Measurements from ENCODE around the gene TEAD2. TPM values are rescaled to one million over a fixed set of nuclear protein-coding genes. Genes with fewer than 3 reads are reported as not detected.

The TEAD2 gene
- total RNA-seq, 2 experiments from 2014 or later = not detected

GRCh38 chr19:49359851-49360820 lies 2.1 kb downstream of the TEAD2 start:
- Mint-ChIP-seq H3K36me3 (no peaks in the 10 kb centered on the region), H3K4me3 (no peak overlapping the region), H3K27ac (no peak overlapping the region), H3K9me3 (no peaks in the 10 kb centered on the region), H3K4me1 (ENCODE audit: low read depth) (peaks cover 14% of the 10 kb centered on the region), H3K27me3 (peaks cover 18% of the 10 kb centered on the region)
- intact Hi-C loops (cut with micrococcal nuclease) = no loop called here
- ChIA-PET CTCF (interaction anchor here (0.9 kb wide), 1 partner anchor 32 kb away, joined by 3 read pairs; no protein-coding TSS in a partner anchor), POLR2A (interaction anchor here (0.7 kb wide), 1 partner anchor 209 kb away, joined by 3 read pairs; no protein-coding TSS in a partner anchor)
- no peak for DNase-seq

GRCh38 chr19:49357186-49357585 lies 5.0 kb downstream of the TEAD2 start:
- no peak overlapping the region for H3K4me3 Mint-ChIP-seq
- no peaks in the 10 kb centered on the region for H3K9me3 Mint-ChIP-seq
- H3K4me1 Mint-ChIP-seq (ENCODE audit: low read depth) = peaks cover 14% of the 10 kb centered on the region
- no peak overlapping the region for H3K27ac Mint-ChIP-seq
- no peak for DNase-seq
- no peaks in the 10 kb centered on the region for H3K36me3 Mint-ChIP-seq
- intact Hi-C loops (cut with micrococcal nuclease) = no loop called here
- ChIA-PET CTCF (no interaction called here), POLR2A (no interaction called here)
- H3K27me3 Mint-ChIP-seq = peaks cover 16% of the 10 kb centered on the region

DNA sequence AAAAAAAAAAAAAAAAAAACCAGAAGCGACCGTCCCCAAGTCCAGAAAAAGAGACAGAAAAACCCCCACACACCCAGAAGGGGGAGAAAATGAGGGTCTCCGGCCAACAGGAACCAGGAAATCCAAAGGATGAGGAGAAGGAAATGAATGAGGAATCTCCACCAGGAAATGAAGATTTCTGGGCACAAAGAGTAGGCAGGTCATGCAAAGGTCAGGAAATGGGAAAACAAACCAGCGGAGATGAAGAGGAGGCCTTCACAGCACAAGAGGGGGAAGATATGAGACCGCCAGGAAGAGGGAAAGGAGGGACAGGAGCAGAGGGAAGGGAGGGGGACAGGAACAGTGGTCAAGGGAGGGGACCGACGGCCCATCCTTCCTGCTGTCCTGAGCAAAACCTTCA lies 5.8 kb downstream of the TEAD2 start:
- Mint-ChIP-seq H3K4me3 (no peak overlapping the region), H3K27ac (no peak overlapping the region), H3K27me3 (peaks cover 10% of the 10 kb centered on the region), H3K4me1 (ENCODE audit: low read depth) (peaks cover 10% of the 10 kb centered on the region), H3K9me3 (no peaks in the 10 kb centered on the region), H3K36me3 (no peaks in the 10 kb centered on the region)
- ChIA-PET POLR2A (no interaction called here), CTCF (no interaction called here)
- intact Hi-C loops (cut with micrococcal nuclease) = no loop called here
- no peak for DNase-seq

- Mint-ChIP-seq H3K36me3 (no peaks in the 10 kb centered on the region), H3K27ac (no peak overlapping the region), H3K9me3 (no peaks in the 10 kb centered on the region), H3K4me1 (ENCODE audit: low read depth) (peaks cover 10% of the 10 kb centered on the region), H3K27me3 (peaks cover 7% of the 10 kb centered on the region), H3K4me3 (no peak overlapping the region)
- POLR2A ChIA-PET = no interaction called here
- CTCF ChIA-PET = no interaction called here
- intact Hi-C loops (cut with micrococcal nuclease) = no loop called here
- DNase-seq = no peak
These were observed 6.3 kb downstream of the TEAD2 start for GRCh38 chr19:49355909-49356353.

DNA sequence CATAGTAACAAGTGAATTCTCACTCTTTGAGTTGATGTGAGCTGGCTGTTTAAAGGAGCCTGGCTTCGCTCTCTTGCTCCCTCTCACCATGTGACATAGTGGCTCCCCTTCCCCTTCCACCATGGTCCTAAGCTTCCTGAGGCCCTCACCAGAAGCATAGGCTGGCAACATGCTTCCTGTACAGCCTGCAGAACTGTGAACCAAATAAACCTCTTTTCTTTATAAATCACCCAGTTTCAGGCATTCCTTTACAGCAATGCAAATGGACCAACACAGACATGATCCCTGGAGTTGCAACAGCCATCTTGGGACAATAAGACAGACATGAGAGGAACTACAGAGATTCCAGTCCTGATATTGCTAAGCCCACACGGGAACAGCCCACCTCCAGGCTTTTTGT lies 12.6 kb downstream of the TEAD2 start:
- Mint-ChIP-seq H3K4me3 (no peak overlapping the region), H3K9me3 (no peaks in the 10 kb centered on the region), H3K27me3 (no peaks in the 10 kb centered on the region), H3K27ac (no peak overlapping the region), H3K4me1 (ENCODE audit: low read depth) (peaks cover 1% of the 10 kb centered on the region), H3K36me3 (no peaks in the 10 kb centered on the region)
- CTCF ChIA-PET = no interaction called here
- DNase-seq = no peak
- intact Hi-C loops (cut with micrococcal nuclease) = no loop called here
- POLR2A ChIA-PET = no interaction called here

DNA sequence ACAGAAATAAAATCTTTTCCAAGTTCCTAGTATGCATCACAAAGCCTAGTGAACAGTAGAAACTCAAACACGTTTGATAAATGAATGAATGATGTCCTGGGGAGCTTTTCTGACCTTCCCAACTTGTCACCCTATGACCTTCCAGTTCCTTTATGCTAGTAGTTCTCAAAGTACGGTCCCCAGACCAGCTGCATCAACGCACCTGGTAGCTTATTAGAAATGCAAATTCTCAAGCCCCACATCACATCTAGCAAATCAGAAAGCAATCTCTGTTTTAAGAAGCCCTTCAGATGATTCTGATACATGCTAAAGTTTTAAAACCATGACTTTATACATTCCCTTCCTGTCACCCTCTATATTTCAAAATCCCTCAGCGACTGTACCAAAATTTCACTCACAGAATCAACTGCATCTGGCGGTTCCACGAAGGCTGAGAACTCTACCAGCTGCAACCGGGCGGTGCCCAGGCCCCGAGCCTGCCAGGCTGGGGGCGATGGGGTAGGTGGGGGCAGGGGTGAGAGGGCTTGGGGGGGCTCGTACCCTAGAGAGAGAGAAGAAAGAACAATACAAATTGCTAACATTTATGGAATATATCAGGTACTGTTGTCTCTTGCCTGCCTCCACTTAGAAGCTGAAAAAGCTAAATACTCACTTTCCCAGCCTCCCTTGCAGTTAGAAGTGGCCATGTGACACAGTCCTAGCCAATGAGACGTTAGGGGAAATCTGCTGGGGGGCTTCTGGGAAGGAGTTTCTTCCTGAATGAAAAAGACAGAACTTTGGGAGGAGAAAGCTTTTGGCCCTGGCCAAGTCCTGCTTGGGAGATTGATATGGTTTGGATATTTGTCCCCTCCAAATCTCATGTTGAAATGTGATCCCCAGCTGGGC lies 13.7 kb downstream of the TEAD2 start:
- H3K27ac Mint-ChIP-seq = no peak overlapping the region
- CTCF ChIA-PET = interaction anchor here (0.8 to 1.3 kb wide), 2 partner anchors 82 to 127 kb away, joined by 3 read pairs; no protein-coding TSS in a partner anchor
- POLR2A ChIA-PET = no interaction called here
- DNase-seq = no peak
- H3K9me3 Mint-ChIP-seq = no peaks in the 10 kb centered on the region
- no peaks in the 10 kb centered on the region for H3K36me3 Mint-ChIP-seq
- H3K4me3 Mint-ChIP-seq = no peak overlapping the region
- H3K4me1 Mint-ChIP-seq (ENCODE audit: low read depth) = peaks cover 2% of the 10 kb centered on the region
- intact Hi-C loops (cut with micrococcal nuclease) = no loop called here
- no peaks in the 10 kb centered on the region for H3K27me3 Mint-ChIP-seq

- ChIA-PET POLR2A (no interaction called here), CTCF (interaction anchor here (0.8 to 1.3 kb wide), 2 partner anchors 82 to 128 kb away, joined by 3 read pairs; no protein-coding TSS in a partner anchor)
- Mint-ChIP-seq H3K4me3 (no peak overlapping the region), H3K27me3 (no peaks in the 10 kb centered on the region), H3K36me3 (no peaks in the 10 kb centered on the region), H3K4me1 (ENCODE audit: low read depth) (peaks cover 6% of the 10 kb centered on the region), H3K9me3 (no peaks in the 10 kb centered on the region), H3K27ac (no peak overlapping the region)
- intact Hi-C loops (cut with micrococcal nuclease) = no loop called here
- peak; percentile 36 for DNase-seq
These were observed 14.4 kb downstream of the TEAD2 start for GRCh38 chr19:49347835-49348234.

DNA sequence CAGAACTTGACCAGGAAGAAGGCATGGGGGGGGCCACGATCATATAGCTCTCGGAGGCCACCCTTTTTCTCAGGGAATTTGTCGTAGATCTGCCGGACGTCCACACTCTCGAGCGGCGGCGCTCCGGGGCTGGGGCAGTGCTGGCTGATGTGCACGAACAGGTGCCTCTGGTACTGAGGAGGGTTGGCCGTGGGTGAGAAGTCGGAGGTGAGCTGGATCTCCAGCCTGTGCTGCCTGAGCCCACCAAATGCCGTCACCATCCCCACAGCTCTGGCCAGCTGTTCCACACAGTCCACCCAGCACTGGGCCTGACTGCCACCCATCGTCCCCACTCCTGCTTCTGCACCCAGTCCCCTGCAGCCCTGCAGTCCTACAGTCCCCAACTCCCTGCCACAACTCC lies 15.0 kb downstream of the TEAD2 start:
- peaks cover 9% of the 10 kb centered on the region for H3K4me1 Mint-ChIP-seq (ENCODE audit: low read depth)
- no peaks in the 10 kb centered on the region for H3K9me3 Mint-ChIP-seq
- no peak for DNase-seq
- H3K36me3 Mint-ChIP-seq = no peaks in the 10 kb centered on the region
- H3K27me3 Mint-ChIP-seq = no peaks in the 10 kb centered on the region
- POLR2A ChIA-PET = no interaction called here
- CTCF ChIA-PET = no interaction called here
- H3K27ac Mint-ChIP-seq = no peak overlapping the region
- intact Hi-C loops (cut with micrococcal nuclease) = no loop called here
- H3K4me3 Mint-ChIP-seq = no peak overlapping the region

DNA sequence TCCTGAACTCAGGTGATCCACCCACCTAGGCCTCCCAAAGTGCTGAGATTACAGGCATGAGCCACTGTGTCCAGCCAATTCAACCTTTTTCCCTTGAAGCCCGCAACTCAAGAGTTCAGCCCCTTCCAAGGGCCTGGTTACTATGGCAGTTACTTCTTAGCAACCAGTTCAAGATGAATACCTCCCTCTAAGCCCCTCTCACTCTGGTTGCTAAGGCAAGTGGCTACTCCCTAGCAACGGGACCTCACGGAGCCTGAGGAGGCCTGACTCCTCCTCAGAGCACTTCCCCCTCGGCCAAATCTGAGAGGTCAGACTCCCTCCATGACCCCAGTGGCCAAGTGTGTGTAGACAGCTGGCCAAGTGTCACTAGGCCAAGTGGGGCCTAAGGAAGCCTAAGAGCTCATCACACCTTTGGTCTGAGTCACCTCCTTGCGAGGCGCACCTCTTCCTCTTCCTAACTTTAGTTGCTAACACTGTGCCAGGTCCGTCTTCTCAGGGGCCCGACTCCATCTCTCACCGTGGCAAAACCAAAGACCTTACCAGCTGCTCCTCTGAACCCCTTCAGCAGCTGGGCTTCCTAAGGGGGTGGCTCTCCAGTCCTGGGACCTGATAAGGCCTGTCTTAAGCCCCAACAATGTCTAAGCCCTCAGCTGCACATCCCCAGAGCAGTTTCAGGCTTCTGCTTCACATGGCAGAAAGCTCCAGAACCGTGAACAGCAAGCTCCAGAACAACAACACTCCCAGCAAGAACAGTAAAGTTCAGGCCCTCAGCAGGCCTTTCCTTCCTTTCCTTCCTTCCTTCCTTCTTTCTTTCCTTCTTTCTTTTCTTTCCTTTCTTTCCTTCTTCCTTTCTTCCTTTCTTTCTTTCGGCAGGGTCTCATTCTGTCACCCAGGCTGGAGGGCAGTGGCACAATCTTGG lies 17.5 kb downstream of the TEAD2 start:
- ChIA-PET POLR2A (no interaction called here), CTCF (interaction anchor here (0.9 to 1.2 kb wide), 2 partner anchors 13 to 44 kb away, joined by 3 to 4 read pairs; no protein-coding TSS in a partner anchor)
- Mint-ChIP-seq H3K36me3 (peaks cover 7% of the 10 kb centered on the region), H3K4me3 (no peak overlapping the region), H3K27me3 (no peaks in the 10 kb centered on the region), H3K27ac (no peak overlapping the region), H3K4me1 (ENCODE audit: low read depth) (peaks cover 16% of the 10 kb centered on the region), H3K9me3 (no peaks in the 10 kb centered on the region)
- intact Hi-C loops (cut with micrococcal nuclease) = no loop called here
- no peak for DNase-seq

GRCh38 chr19:49343123-49343522 lies 19.1 kb downstream of the TEAD2 start:
- H3K4me1 Mint-ChIP-seq (ENCODE audit: low read depth) = peaks cover 24% of the 10 kb centered on the region
- CTCF ChIA-PET = no interaction called here
- H3K4me3 Mint-ChIP-seq = no peak overlapping the region
- no peak for DNase-seq
- peaks cover 17% of the 10 kb centered on the region for H3K36me3 Mint-ChIP-seq
- POLR2A ChIA-PET = no interaction called here
- H3K27ac Mint-ChIP-seq = no peak overlapping the region
- H3K27me3 Mint-ChIP-seq = no peaks in the 10 kb centered on the region
- intact Hi-C loops (cut with micrococcal nuclease) = no loop called here
- no peaks in the 10 kb centered on the region for H3K9me3 Mint-ChIP-seq

- CTCF ChIA-PET = no interaction called here
- Mint-ChIP-seq H3K27me3 (no peaks in the 10 kb centered on the region), H3K4me1 (ENCODE audit: low read depth) (peaks cover 31% of the 10 kb centered on the region), H3K27ac (no peak overlapping the region), H3K4me3 (no peak overlapping the region), H3K9me3 (no peaks in the 10 kb centered on the region), H3K36me3 (peaks cover 23% of the 10 kb centered on the region)
- intact Hi-C loops (cut with micrococcal nuclease) = no loop called here
- DNase-seq = no peak
- POLR2A ChIA-PET = no interaction called here
These were observed 19.9 kb downstream of the TEAD2 start for GRCh38 chr19:49342291-49342721.
